GM19468 (cell line): ENCODE results near the gene ZDHHC14.

Experiments used
- ATAC-seq: cut with Tn5 transposase; IDR thresholded peaks from one replicate; pipeline ENCODE4 v1.9.1; 2021; ENCODE audit warnings: mild to moderate bottlenecking, moderate library complexity, moderate number of reproducible peaks; ENCODE audit not compliant: unreplicated experiment; ENCODE audit errors: extremely low read depth

Gene ZDHHC14

GRCh38 chr6:157486572-157486971 lies 105.6 kb downstream of the ZDHHC14 start:
- ATAC-seq, result no peak

GRCh38 chr6:157487110-157487773 lies 106.3 kb downstream of the ZDHHC14 start:
- no peak for ATAC-seq

DNA sequence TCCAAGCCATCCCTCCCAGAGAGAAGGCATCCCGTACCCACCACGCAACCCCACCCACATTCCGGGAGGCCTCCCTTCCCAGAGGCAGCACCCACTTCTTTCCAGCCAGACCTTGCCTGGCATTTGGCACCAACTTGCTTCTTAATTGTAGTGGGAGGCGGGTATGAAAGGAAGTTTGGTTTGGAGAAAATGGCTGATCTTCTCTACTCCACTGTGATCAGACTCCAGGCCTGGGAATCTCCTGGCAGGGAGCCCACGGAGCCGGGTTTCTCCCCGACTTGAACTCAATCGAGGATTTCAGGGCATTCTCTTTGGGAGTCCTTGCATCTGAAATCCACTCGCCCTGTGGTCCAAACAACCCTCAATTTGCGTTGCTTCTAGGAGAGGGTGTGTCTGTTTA lies 107.1 kb downstream of the ZDHHC14 start:
- ATAC-seq, result no peak

GRCh38 chr6:157488716-157489118 lies 107.7 kb downstream of the ZDHHC14 start:
- ATAC-seq, result no peak

GRCh38 chr6:157490611-157491269 lies 109.8 kb downstream of the ZDHHC14 start:
- no peak for ATAC-seq

DNA sequence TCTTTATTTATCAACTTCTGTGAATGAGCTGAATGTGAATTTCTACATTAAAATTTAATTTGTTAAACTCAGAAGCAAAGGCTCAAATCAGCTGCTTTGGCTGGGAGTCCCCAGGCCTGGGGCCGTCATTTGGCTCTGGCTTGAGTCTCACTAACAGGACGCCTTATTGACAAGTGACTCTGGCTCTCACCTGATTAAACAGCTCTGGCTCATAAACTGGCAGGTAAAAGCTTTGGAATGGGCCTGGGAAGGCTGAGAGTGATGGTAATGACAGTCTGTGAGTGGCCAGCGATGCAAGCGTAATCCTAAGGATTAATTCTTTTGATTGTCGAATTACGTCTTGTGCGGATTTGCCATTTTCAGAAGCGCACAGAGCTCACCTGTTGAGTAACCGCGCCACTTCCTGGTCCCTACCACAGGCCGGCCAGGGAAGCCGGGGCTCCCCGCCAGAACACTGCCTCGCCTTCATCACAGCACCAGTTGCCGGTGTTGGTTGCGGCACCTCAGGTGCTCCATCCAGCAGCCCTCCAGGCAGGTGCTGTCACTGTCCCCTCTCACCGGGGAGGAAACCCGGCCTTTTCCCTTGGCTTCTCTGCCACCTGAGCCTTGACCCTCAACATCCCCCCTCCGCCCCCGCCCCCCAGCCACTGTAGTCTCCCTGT lies 110.7 kb downstream of the ZDHHC14 start:
- no peak for ATAC-seq

GRCh38 chr6:157492249-157492648 lies 111.3 kb downstream of the ZDHHC14 start:
- no peak for ATAC-seq

GRCh38 chr6:157492741-157493140 lies 111.8 kb downstream of the ZDHHC14 start:
- no peak for ATAC-seq

GRCh38 chr6:157493173-157493572 lies 112.2 kb downstream of the ZDHHC14 start:
- ATAC-seq, result no peak

GRCh38 chr6:157493576-157493975 lies 112.6 kb downstream of the ZDHHC14 start:
- no peak for ATAC-seq

DNA sequence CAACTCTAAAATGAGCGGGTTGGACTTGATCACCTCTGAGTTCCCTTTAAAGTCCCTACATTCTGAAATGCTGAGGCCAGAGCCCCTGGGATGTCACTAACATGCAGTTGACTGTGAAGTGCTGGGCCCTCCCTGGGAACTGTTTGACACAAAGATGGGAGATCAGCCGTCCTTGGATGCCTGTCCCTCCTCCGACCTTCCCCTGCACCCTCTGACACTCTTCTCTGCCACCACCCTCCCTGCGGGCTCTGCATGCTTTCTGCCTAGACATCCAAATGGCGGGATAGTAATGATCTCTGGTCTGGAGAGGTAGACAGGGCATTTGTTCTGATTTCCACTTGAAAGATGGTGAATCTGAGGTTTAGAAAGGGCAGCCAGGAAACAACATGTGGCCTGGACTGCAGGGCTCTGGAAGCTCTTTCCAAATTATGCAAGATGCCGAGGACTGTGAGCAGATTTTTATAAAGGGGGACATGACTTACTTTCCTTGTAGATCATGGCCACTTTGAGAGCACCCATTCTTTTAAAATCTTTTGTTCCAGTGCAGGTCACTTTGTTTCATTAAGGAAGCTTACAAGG lies 113.2 kb downstream of the ZDHHC14 start:
- no peak for ATAC-seq

DNA sequence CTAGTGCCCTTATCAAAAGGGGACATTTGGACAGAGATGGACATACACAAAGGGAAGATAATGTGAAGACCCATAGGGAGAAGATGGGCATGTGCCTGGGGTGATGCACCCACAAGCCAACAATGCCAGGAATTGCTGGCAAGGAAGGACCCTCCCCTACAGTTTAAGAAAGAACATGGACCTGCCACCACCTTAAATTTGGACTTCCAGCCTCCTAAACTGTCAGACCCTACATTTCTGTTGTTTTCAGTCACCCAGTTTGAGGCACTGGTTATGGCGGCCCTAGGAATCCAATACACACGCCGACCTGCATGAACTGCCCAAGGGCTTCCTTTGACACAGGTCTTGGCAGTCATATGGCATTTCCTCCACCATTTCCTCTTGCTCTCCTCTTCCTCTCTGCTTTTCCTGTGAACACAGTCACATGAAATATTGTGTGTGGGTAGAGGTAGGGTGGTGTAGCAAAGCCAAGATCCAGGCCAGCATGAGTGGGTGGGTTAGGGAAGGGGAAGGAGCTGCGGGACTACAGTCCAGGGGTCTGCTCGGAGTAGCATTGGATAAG lies 115.6 kb downstream of the ZDHHC14 start:
- no peak for ATAC-seq

GRCh38 chr6:157497579-157497978 lies 116.6 kb downstream of the ZDHHC14 start:
- no peak for ATAC-seq

DNA sequence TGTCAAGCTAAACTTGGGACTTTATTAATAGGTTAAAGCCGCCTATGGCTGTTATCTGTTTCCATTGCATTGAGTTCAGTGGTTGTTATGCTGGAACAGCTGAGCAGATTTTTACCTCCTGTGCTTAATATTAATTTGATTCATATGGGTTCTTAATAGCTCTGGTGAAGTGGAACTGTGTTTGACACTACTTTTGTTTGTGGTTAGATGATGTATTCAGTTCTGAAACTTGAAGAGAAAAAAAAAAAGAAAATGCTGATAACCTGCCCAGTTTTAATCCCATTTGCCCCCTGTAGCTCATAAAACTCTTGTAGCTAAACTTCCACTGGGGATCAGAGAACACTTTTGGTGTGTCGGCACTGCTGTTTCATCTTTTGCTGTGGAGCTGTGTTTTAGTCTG lies 117.8 kb downstream of the ZDHHC14 start:
- peak; percentile 18 for ATAC-seq

- ATAC-seq, result no peak
Measured at GRCh38 chr6:157500022-157500421, 119.0 kb downstream of the ZDHHC14 start.

- no peak for ATAC-seq
Measured at GRCh38 chr6:157503018-157503747, 122.2 kb downstream of the ZDHHC14 start.

GRCh38 chr6:157505912-157506491 lies 125.0 kb downstream of the ZDHHC14 start:
- no peak for ATAC-seq

GRCh38 chr6:157510323-157511188 lies 129.6 kb downstream of the ZDHHC14 start:
- ATAC-seq, result no peak
